Effector memory CD8-positive, alpha-beta T cell (primary cell): Measurements from ENCODE around the gene PCDHGA11.
A peak's percentile ranks its signal among the peaks of the same experiment; 100 is the strongest.
"Not testable (repeated sequence)": the region's sequence is repeated elsewhere in the genome, so short reads cannot be mapped to it uniquely, and the experiment has no call there.

Source experiments
- ATAC-seq: fragments of 150-1000 bp; cut with Tn5 transposase; replicated peaks from 2 replicates; pipeline ENCODE4 v1.10.0; 2021; ENCODE audit warnings: mild to moderate bottlenecking, moderate library complexity
- DNase-seq, 3 experiments: peaks; one replicate each; pipeline ENCODE4 v3.0.0; 2021
- H3K27ac Mint-ChIP-seq, 2 donors: one replicate each; pipeline ENCODE4 v1.8.0; 2022; ENCODE audit warnings: mild to moderate bottlenecking in 2 of 2, mixed read lengths in 2 of 2, moderate library complexity in 2 of 2
- H3K27me3 Mint-ChIP-seq, 2 donors: one replicate each; pipeline ENCODE4 v1.8.0; 2022; ENCODE audit warnings: mixed read lengths in 2 of 2
- H3K36me3 Mint-ChIP-seq: one replicate; pipeline ENCODE4 v1.8.0; 2022; ENCODE audit warnings: mild to moderate bottlenecking, moderate library complexity, mixed read lengths; ENCODE audit not compliant: insufficient read depth
- H3K4me1 Mint-ChIP-seq, 2 donors: one replicate each; pipeline ENCODE4 v1.8.0; 2022; ENCODE audit warnings: low read depth in 2 of 2, mixed read lengths in 2 of 2
- H3K4me3 Mint-ChIP-seq, 2 donors: one replicate each; pipeline ENCODE4 v1.8.0; 2022; ENCODE audit warnings: mild to moderate bottlenecking in 2 of 2, mixed read lengths in 2 of 2, moderate library complexity in 2 of 2
- H3K9me3 Mint-ChIP-seq, 2 donors: one replicate each; pipeline ENCODE4 v1.8.0; 2022; ENCODE audit warnings: mixed read lengths in 2 of 2

Gene PCDHGA11

DNA sequence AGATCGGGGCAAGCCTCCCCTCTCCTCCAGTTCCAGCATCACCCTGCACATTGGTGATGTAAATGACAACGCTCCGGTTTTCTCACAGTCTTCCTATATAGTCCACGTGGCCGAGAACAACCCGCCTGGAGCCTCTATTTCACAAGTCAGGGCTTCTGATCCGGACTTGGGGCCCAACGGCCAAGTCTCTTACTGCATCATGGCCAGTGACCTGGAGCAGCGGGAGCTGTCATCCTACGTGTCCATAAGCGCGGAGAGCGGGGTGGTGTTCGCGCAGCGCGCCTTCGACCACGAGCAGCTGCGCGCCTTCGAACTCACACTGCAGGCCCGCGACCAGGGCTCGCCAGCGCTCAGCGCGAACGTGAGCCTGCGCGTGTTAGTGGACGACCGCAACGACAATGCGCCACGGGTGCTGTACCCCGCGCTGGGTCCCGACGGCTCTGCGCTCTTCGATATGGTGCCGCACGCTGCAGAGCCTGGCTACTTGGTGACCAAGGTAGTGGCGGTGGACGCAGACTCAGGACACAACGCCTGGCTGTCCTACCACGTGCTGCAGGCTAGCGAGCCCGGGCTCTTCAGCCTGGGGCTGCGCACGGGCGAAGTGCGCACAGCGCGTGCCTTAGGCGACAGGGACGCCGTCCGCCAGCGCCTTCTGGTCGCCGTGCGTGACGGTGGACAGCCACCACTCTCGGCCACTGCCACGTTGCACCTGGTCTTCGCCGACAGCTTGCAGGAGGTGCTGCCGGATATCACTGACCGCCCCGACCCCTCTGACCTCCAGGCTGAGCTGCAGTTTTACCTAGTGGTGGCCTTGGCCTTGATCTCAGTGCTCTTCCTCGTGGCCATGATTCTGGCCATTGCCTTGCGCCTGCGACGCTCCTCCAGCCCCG, 31.5 kb upstream of the PCDHGA11 start:
- H3K27me3 Mint-ChIP-seq = peaks cover 54 to 87% of the 10 kb centered on the region in 2 donors
- peaks cover 0 to 3% of the 10 kb centered on the region in 2 donors for H3K4me1 Mint-ChIP-seq
- no peak overlapping the region for H3K27ac Mint-ChIP-seq
- peaks cover 6% of the 10 kb centered on the region for H3K36me3 Mint-ChIP-seq
- DNase-seq = no peak
- peaks cover 6 to 24% of the 10 kb centered on the region in 2 donors for H3K9me3 Mint-ChIP-seq
- no peak for ATAC-seq
- no peak overlapping the region for H3K4me3 Mint-ChIP-seq

DNA sequence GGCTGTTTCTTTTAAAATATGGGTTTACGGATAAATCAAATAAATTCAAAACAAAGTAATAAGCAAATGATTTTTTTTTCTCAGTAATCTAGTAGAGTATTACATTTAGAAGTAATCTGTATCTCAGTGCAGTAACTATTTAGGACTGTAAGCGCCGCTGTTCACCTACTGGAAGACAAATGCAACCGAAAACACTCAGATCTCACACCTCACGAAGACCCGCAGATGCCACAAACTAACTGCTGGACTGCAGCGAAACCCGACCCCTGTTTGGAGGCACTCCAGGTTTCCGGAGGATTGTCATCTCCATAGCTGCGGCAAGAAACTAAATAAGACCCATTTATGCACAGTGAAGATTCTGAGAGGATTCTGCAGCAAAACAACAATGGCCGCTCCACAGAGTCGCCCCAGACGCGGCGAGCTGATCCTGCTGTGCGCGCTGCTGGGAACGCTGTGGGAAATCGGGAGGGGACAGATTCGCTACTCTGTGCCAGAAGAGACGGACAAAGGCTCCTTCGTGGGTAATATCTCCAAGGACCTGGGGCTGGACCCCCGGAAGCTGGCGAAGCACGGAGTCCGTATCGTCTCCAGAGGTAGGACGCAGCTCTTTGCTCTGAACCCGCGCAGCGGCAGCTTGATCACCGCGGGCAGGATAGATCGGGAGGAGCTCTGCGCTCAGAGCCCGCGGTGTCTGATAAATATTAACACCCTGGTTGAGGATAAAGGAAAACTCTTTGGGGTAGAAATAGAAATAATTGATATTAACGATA, 28.2 kb upstream of the PCDHGA11 start, which contains the start of gene PCDHGA8:
Gene PCDHGA8 (plus strand): TSS at position 205 of the 770 bp plus-strand sequence. CDS start 181 bp downstream, at position 386.
- no peak for ATAC-seq
- Mint-ChIP-seq H3K27me3 (peaks cover 36 to 80% of the 10 kb centered on the region in 2 donors), H3K4me3 (no peak within 1 kb of the TSS), H3K27ac (no peak within 1 kb of the TSS), H3K9me3 (peaks cover 6 to 14% of the 10 kb centered on the region in 2 donors), H3K36me3 (peaks cover 7% of the 10 kb centered on the region), H3K4me1 (peaks cover 0 to 3% of the 10 kb centered on the region in 2 donors)
- DNase-seq = no peak

DNA sequence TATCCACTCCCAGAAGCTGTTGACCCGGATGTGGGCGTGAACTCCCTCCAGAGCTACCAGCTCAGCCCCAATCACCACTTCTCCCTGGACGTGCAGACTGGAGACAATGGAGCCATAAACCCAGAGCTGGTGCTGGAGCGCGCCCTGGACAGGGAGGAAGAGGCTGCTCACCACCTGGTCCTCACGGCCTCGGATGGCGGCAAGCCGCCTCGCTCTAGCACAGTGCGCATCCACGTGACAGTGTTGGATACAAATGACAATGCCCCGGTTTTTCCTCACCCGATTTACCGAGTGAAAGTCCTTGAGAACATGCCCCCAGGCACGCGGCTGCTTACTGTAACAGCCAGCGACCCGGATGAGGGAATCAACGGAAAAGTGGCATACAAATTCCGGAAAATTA, 27.6 kb upstream of the PCDHGA11 start:
- H3K4me3 Mint-ChIP-seq = no peak overlapping the region
- DNase-seq (no peak), ATAC-seq (no peak)
- H3K27me3 Mint-ChIP-seq = peaks cover 34 to 78% of the 10 kb centered on the region in 2 donors
- H3K4me1 Mint-ChIP-seq = peaks cover 0 to 3% of the 10 kb centered on the region in 2 donors
- no peak overlapping the region for H3K27ac Mint-ChIP-seq
- H3K9me3 Mint-ChIP-seq = peaks cover 6 to 14% of the 10 kb centered on the region in 2 donors
- H3K36me3 Mint-ChIP-seq = peaks cover 10% of the 10 kb centered on the region

DNA sequence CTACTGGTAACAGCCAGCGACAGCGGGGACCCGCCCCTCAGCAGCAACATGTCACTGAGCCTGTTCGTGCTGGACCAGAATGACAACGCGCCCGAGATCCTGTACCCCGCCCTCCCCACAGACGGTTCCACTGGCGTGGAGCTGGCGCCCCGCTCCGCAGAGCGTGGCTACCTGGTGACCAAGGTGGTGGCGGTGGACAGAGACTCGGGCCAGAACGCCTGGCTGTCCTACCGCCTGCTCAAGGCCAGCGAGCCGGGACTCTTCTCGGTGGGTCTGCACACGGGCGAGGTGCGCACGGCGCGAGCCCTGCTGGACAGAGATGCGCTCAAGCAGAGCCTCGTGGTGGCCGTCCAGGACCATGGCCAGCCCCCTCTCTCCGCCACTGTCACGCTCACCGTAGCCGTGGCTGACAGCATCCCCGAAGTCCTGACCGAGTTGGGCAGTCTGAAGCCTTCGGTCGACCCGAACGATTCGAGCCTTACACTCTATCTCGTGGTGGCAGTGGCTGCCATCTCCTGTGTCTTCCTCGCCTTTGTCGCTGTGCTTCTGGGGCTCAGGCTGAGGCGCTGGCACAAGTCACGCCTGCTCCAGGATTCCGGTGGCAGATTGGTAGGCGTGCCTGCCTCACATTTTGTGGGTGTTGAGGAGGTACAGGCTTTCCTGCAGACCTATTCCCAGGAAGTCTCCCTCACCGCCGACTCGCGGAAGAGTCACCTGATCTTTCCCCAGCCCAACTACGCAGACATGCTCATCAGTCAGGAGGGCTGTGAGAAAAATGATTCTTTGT, 26.3 kb upstream of the PCDHGA11 start:
- H3K36me3 Mint-ChIP-seq, H3K27ac Mint-ChIP-seq, DNase-seq, H3K4me1 Mint-ChIP-seq, H3K4me3 Mint-ChIP-seq, ATAC-seq: not testable (repeated sequence)
- peaks cover 5 to 14% of the 10 kb centered on the region in 2 donors for H3K9me3 Mint-ChIP-seq
- H3K27me3 Mint-ChIP-seq = peaks cover 36 to 77% of the 10 kb centered on the region in 2 donors

DNA sequence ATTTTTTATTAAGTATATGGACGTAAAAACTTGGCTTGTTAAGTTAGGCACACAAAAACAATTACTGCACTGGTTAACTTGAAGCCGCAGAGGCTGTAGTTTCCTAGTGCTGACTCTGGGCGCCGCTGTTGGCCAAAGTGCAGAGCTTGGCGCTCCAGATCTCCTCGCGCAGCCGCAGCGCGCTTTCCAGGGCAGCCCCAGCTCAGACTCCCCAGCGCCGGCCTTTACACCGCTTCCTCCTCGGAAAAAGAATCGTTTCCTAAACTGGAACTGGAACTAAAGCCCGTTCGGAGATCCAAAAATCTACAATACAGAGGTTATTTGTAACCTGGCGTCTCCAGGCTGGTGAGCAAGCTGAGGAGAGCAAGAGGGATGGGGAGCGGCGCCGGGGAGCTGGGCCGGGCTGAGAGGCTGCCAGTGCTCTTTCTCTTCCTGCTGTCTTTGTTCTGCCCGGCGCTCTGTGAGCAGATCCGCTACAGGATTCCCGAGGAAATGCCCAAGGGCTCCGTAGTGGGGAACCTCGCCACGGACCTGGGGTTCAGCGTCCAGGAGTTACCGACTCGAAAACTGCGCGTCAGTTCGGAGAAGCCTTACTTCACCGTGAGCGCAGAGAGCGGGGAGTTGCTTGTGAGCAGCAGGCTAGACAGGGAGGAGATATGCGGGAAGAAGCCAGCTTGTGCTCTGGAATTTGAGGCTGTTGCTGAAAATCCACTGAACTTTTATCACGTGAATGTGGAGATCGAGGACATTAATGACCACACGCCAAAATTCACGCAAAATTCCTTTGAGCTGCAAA, 22.9 kb upstream of the PCDHGA11 start, which contains the start of gene PCDHGB5:
Gene PCDHGB5 (plus strand): TSS at position 192 of the 796 bp plus-strand sequence. CDS start 181 bp downstream, at position 373.
- peaks cover 44 to 77% of the 10 kb centered on the region in 2 donors for H3K27me3 Mint-ChIP-seq
- H3K27ac Mint-ChIP-seq = not testable (repeated sequence)
- ATAC-seq = peak; percentile 77

DNA sequence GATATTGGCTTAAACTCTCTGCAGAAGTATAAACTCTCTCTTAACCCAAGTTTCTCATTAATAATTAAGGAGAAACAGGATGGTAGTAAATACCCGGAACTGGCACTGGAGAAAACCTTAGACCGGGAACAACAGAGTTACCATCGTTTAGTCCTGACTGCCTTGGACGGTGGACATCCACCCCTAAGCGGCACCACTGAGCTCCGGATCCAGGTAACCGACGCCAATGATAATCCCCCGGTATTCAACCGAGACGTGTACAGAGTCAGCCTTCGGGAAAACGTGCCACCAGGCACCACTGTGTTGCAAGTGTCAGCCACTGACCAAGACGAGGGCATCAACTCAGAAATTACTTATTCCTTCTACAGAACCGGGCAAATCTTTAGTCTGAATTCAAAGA, 22.2 kb upstream of the PCDHGA11 start:
- Mint-ChIP-seq H3K36me3 (peaks cover 8% of the 10 kb centered on the region), H3K27ac (no peak overlapping the region), H3K27me3 (peaks cover 48 to 77% of the 10 kb centered on the region in 2 donors), H3K4me1 (peaks cover 0 to 3% of the 10 kb centered on the region in 2 donors), H3K9me3 (peaks cover 7% of the 10 kb centered on the region in 2 donors), H3K4me3 (no peak overlapping the region)
- DNase-seq (no peak), ATAC-seq (no peak)

More for the DNA sequence above, 22.9 kb upstream of the PCDHGA11 start, which contains the start of gene PCDHGB5:
- peak within 1 kb of the TSS; percentile 31 to 53 for H3K4me3 Mint-ChIP-seq
- not testable (repeated sequence) for DNase-seq, H3K4me1 Mint-ChIP-seq, H3K9me3 Mint-ChIP-seq, H3K36me3 Mint-ChIP-seq

DNA sequence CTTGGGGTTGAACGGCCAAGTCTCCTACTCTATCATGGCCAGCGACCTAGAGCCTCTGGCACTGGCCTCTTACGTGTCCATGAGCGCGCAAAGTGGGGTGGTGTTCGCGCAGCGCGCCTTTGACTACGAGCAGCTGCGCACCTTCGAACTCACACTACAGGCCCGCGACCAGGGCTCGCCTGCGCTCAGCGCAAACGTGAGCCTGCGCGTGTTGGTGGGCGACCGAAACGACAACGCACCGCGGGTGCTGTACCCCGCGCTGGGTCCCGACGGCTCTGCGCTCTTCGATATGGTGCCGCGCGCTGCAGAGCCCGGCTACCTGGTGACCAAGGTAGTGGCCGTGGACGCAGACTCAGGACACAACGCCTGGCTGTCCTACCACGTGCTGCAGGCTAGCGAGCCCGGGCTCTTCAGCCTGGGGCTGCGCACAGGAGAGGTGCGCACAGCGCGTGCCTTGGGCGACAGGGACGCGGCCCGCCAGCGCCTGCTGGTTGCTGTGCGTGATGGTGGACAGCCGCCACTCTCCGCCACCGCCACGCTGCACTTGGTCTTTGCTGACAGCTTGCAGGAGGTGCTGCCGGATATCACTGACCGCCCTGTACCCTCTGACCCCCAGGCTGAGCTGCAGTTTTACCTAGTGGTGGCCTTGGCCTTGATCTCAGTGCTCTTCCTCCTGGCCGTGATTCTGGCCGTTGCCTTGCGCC, 21.1 kb upstream of the PCDHGA11 start:
- peaks cover 50 to 77% of the 10 kb centered on the region in 2 donors for H3K27me3 Mint-ChIP-seq
- H3K4me3 Mint-ChIP-seq = no peak overlapping the region

DNA sequence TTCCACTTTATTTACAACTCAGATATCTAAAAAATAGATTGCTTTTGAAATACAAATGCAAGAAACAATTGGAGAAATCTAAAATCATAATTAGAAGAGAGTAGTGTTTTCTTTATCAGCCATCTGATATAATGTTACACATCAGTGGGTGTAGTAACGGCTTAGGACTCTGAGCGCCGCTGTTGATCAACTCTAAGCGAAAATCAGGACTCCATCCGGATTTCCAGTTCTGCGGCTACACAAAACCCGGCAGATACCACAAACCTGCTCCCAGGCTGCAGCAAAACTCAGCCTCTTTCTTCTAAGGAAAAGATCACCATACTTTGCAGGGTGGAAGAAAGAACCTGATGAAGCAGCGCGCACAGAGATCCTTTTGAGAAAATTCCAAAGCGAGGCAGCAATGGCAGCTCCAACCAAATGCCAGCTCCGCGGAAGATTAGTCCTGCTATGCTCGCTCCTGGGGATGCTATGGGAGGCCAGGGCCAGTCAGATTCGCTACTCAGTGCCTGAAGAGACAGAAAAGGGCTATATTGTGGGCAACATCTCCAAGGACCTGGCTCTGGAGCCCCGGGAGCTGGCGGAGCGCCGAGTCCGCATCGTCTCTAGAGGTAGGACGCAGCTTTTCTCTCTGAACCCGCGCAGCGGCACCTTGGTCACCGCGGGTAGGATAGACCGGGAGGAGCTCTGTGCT, 18.2 kb upstream of the PCDHGA11 start, which contains the start of gene PCDHGA9:
Gene PCDHGA9 (plus strand): TSS at position 226 of the 691 bp plus-strand sequence. CDS start 175 bp downstream, at position 401.
- H3K27me3 Mint-ChIP-seq = peaks cover 61 to 79% of the 10 kb centered on the region in 2 donors
- H3K4me3 Mint-ChIP-seq = peak within 1 kb of the TSS; percentile 29 to 51
- H3K9me3 Mint-ChIP-seq = peaks cover 0 to 5% of the 10 kb centered on the region in 2 donors
- DNase-seq (no peak), ATAC-seq (no peak)
- peaks cover 0 to 3% of the 10 kb centered on the region in 2 donors for H3K4me1 Mint-ChIP-seq
- peaks cover 2% of the 10 kb centered on the region for H3K36me3 Mint-ChIP-seq
- H3K27ac Mint-ChIP-seq = no peak within 1 kb of the TSS

More for the DNA sequence above, 21.1 kb upstream of the PCDHGA11 start:
- H3K4me1 Mint-ChIP-seq = peaks cover 0 to 3% of the 10 kb centered on the region in 2 donors
- ATAC-seq (no peak), DNase-seq (no peak)
- H3K36me3 Mint-ChIP-seq = peaks cover 4% of the 10 kb centered on the region
- H3K27ac Mint-ChIP-seq = no peak overlapping the region
- peaks cover 0 to 5% of the 10 kb centered on the region in 2 donors for H3K9me3 Mint-ChIP-seq

DNA sequence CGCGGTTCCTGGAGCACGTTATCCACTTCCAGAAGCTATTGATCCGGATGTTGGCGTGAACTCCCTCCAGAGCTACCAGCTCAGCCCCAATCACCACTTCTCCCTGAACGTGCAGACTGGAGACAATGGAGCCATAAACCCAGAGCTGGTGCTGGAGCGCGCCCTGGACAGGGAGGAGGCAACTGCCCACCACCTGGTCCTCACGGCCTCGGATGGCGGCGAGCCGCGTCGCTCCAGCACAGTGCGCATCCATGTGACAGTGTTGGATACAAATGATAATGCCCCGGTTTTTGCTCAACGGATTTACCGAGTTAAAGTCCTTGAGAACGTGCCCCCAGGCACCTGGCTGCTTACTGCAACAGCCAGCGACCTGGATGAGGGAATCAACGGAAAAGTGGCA, 17.5 kb upstream of the PCDHGA11 start:
- no peak for DNase-seq
- Mint-ChIP-seq H3K4me1 (peaks cover 0 to 3% of the 10 kb centered on the region in 2 donors), H3K27me3 (peaks cover 66 to 86% of the 10 kb centered on the region in 2 donors), H3K9me3 (peaks cover 0 to 5% of the 10 kb centered on the region in 2 donors), H3K4me3 (peak overlapping the region in 1 of 2 donors; percentile 29), H3K27ac (no peak overlapping the region), H3K36me3 (no peaks in the 10 kb centered on the region)
- ATAC-seq = no peak

DNA sequence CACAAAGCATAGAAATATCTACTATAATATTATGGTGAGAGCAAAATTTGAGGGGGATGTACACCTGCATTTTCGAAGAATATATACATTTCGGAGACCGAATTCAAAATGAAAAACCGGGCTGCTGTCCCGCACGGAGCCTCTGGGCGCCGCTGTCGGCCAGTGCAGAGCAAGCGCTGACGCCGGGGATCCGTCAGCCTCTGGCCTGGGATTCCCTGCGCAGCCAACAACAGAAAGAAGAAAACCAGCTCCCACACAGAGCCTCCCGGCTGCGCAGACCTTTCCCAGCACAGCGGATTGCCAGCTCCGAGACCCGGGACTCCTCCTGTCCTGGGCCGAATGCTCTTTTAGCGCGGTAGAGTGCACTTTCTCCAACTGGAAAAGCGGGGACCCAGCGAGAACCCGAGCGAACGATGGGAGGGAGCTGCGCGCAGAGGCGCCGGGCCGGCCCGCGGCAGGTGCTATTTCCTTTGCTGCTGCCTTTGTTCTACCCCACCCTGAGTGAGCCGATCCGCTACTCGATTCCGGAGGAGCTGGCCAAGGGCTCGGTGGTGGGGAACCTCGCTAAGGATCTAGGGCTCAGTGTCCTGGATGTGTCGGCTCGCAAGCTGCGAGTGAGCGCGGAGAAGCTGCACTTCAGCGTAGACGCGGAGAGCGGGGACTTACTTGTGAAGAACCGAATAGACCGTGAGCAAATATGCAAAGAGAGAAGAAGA, 12.9 kb upstream of the PCDHGA11 start, which contains the start of gene PCDHGB6:
Gene PCDHGB6 (plus strand): TSS at position 232 of the 716 bp plus-strand sequence. CDS start 182 bp downstream, at position 414.
- H3K9me3 Mint-ChIP-seq, DNase-seq, ATAC-seq, H3K36me3 Mint-ChIP-seq, H3K4me1 Mint-ChIP-seq, H3K27ac Mint-ChIP-seq: not testable (repeated sequence)
- H3K27me3 Mint-ChIP-seq = peaks cover 55 to 73% of the 10 kb centered on the region in 2 donors
- peak within 1 kb of the TSS; percentile 23 to 48 for H3K4me3 Mint-ChIP-seq
